ENCODE data around the gene PTPRN2. TPM values are rescaled to one million over a fixed set of nuclear protein-coding genes. Genes with fewer than 3 reads are reported as not detected.
A peak's percentile ranks its signal among the peaks of the same experiment; 100 is the strongest.
"Not testable (repeated sequence)": the region's sequence is repeated elsewhere in the genome, so short reads cannot be mapped to it uniquely, and the experiment has no call there.

Gene PTPRN2
- total RNA-seq, 1 experiment from 2014 or later, result 3.8 TPM

- not testable (repeated sequence) for H3K4me1 ChIP-seq; H3K27ac ChIP-seq; DNase-seq; H3K4me3 ChIP-seq; H3K36me3 ChIP-seq; H3K9me3 ChIP-seq (replicated peaks)
- H3K27me3 ChIP-seq, result peaks cover 11% of the 10 kb centered on the region; the same call in 1 of the 2 replicates
These were observed 169.2 kb downstream of the PTPRN2 start for GRCh38 chr7:158418395-158418794.

- no peaks in the 10 kb centered on the region for H3K9me3 ChIP-seq (replicated peaks)
- H3K27ac ChIP-seq, result no peak overlapping the region
- DNase-seq, result no peak
These were observed 171.2 kb downstream of the PTPRN2 start for GRCh38 chr7:158416283-158416933.

GRCh38 chr7:158415316-158415715 is 172.3 kb downstream of the PTPRN2 start:
- no peak for DNase-seq
- no peak overlapping the region for H3K27ac ChIP-seq

More at GRCh38 chr7:158416283-158416933, 171.2 kb downstream of the PTPRN2 start:
- Histone ChIP-seq H3K4me1 (no peaks in the 10 kb centered on the region), H3K4me3 (no peak overlapping the region), H3K36me3 (no peaks in the 10 kb centered on the region), H3K27me3 (peaks cover 17% of the 10 kb centered on the region)

GRCh38 chr7:158414486-158414961 is 173.1 kb downstream of the PTPRN2 start:
- H3K4me3 ChIP-seq, result no peak overlapping the region
- H3K9me3 ChIP-seq (replicated peaks), result no peaks in the 10 kb centered on the region
- H3K4me1 ChIP-seq, result no peaks in the 10 kb centered on the region
- H3K36me3 ChIP-seq, result no peaks in the 10 kb centered on the region
- H3K27me3 ChIP-seq, result peaks cover 29% of the 10 kb centered on the region
- no peak overlapping the region for H3K27ac ChIP-seq
- no peak for DNase-seq

More at GRCh38 chr7:158415316-158415715, 172.3 kb downstream of the PTPRN2 start:
- Histone ChIP-seq H3K9me3 (replicated peaks) (no peaks in the 10 kb centered on the region), H3K4me1 (no peaks in the 10 kb centered on the region), H3K4me3 (no peak overlapping the region), H3K36me3 (no peaks in the 10 kb centered on the region), H3K27me3 (peaks cover 24% of the 10 kb centered on the region)

- Histone ChIP-seq H3K9me3 (replicated peaks) (no peaks in the 10 kb centered on the region), H3K36me3 (no peaks in the 10 kb centered on the region), H3K27me3 (peaks cover 29% of the 10 kb centered on the region), H3K4me3 (no peak overlapping the region), H3K27ac (no peak overlapping the region), H3K4me1 (no peaks in the 10 kb centered on the region)
- no peak for DNase-seq
These were observed 173.6 kb downstream of the PTPRN2 start for GRCh38 chr7:158414002-158414401.

- Histone ChIP-seq H3K4me3 (no peak overlapping the region), H3K36me3 (no peaks in the 10 kb centered on the region), H3K9me3 (replicated peaks) (no peaks in the 10 kb centered on the region), H3K27me3 (peaks cover 29% of the 10 kb centered on the region), H3K27ac (no peak overlapping the region), H3K4me1 (no peaks in the 10 kb centered on the region)
- no peak for DNase-seq
These were observed 176.2 kb downstream of the PTPRN2 start for GRCh38 chr7:158411232-158411950.

GRCh38 chr7:158410720-158411119 is 176.9 kb downstream of the PTPRN2 start:
- no peaks in the 10 kb centered on the region for H3K9me3 ChIP-seq (replicated peaks)
- DNase-seq, result no peak

GRCh38 chr7:158409816-158410330 is 177.8 kb downstream of the PTPRN2 start:
- Histone ChIP-seq H3K36me3 (no peaks in the 10 kb centered on the region), H3K4me3 (no peak overlapping the region), H3K27ac (no peak overlapping the region), H3K9me3 (replicated peaks) (no peaks in the 10 kb centered on the region), H3K27me3 (peaks cover 29% of the 10 kb centered on the region), H3K4me1 (no peaks in the 10 kb centered on the region)
- no peak for DNase-seq

More at GRCh38 chr7:158410720-158411119, 176.9 kb downstream of the PTPRN2 start:
- Histone ChIP-seq H3K36me3 (no peaks in the 10 kb centered on the region), H3K4me1 (no peaks in the 10 kb centered on the region), H3K27me3 (peaks cover 29% of the 10 kb centered on the region), H3K4me3 (no peak overlapping the region), H3K27ac (no peak overlapping the region)

GRCh38 chr7:158409120-158409519 is 178.5 kb downstream of the PTPRN2 start:
- H3K27me3 ChIP-seq, result peaks cover 25% of the 10 kb centered on the region
- H3K27ac ChIP-seq, result no peak overlapping the region
- no peak overlapping the region for H3K4me3 ChIP-seq
- H3K4me1 ChIP-seq, result no peaks in the 10 kb centered on the region
- no peaks in the 10 kb centered on the region for H3K36me3 ChIP-seq
- H3K9me3 ChIP-seq (replicated peaks), result no peaks in the 10 kb centered on the region
- DNase-seq, result no peak

GRCh38 chr7:158408318-158408920 is 179.2 kb downstream of the PTPRN2 start:
- DNase-seq, result no peak
- Histone ChIP-seq H3K27ac (no peak overlapping the region), H3K9me3 (replicated peaks) (no peaks in the 10 kb centered on the region), H3K4me1 (no peaks in the 10 kb centered on the region), H3K36me3 (no peaks in the 10 kb centered on the region), H3K4me3 (no peak overlapping the region), H3K27me3 (peaks cover 22% of the 10 kb centered on the region)

GRCh38 chr7:158407581-158408317 is 179.9 kb downstream of the PTPRN2 start:
- peak in 1 of 2 experiments; percentile 52 for DNase-seq
- Histone ChIP-seq H3K4me3 (no peak overlapping the region), H3K27ac (no peak overlapping the region), H3K27me3 (peaks cover 19% of the 10 kb centered on the region), H3K9me3 (replicated peaks) (no peaks in the 10 kb centered on the region), H3K36me3 (no peaks in the 10 kb centered on the region), H3K4me1 (no peaks in the 10 kb centered on the region)

- Histone ChIP-seq H3K4me1 (no peaks in the 10 kb centered on the region), H3K36me3 (no peaks in the 10 kb centered on the region), H3K4me3 (no peak overlapping the region), H3K27me3 (peaks cover 19% of the 10 kb centered on the region), H3K9me3 (replicated peaks) (no peaks in the 10 kb centered on the region), H3K27ac (no peak overlapping the region)
- no peak for DNase-seq
These were observed 180.8 kb downstream of the PTPRN2 start for GRCh38 chr7:158406801-158407200.

GRCh38 chr7:158406364-158406763 is 181.3 kb downstream of the PTPRN2 start:
- no peak for DNase-seq
- H3K4me3 ChIP-seq, result no peak overlapping the region
- H3K9me3 ChIP-seq (replicated peaks), result no peaks in the 10 kb centered on the region
- peaks cover 18% of the 10 kb centered on the region for H3K27me3 ChIP-seq
- no peaks in the 10 kb centered on the region for H3K36me3 ChIP-seq
- H3K27ac ChIP-seq, result no peak overlapping the region
- H3K4me1 ChIP-seq, result no peaks in the 10 kb centered on the region

- not testable (repeated sequence) for H3K36me3 ChIP-seq; H3K27ac ChIP-seq; H3K4me3 ChIP-seq; DNase-seq; H3K9me3 ChIP-seq (replicated peaks); H3K4me1 ChIP-seq
- peaks cover 15% of the 10 kb centered on the region for H3K27me3 ChIP-seq
These were observed 181.9 kb downstream of the PTPRN2 start for GRCh38 chr7:158405771-158406170.
